Astrocyte (in vitro differentiated cells and primary cell): ENCODE data around the gene UBE2Z. TPM values are rescaled to one million over a fixed set of nuclear protein-coding genes. Genes with fewer than 3 reads are reported as not detected.

ENCODE experiments used
- DNase-seq: peaks from one replicate; pipeline ENCODE4 v3.0.0-alpha.2; 2010; ENCODE audit warnings: low read depth
- FAIRE-seq: peaks from 2 replicates; lab custom pipeline; 2011; peaks lifted over from hg19 to GRCh38; lab: Jason Lieb, UNC
- H2AFZ ChIP-seq: 2 replicates; pipeline ENCODE4 v1.6.0; 2012; ENCODE audit warnings: low read depth, low read length, inconsistent platforms
- H3K27ac ChIP-seq: 2 replicates; pipeline ENCODE4 v1.5.1; 2011; ENCODE audit warnings: low read depth, low read length, inconsistent platforms
- H3K27me3 ChIP-seq: 2 replicates; pipeline ENCODE4 v1.6.0; 2011; ENCODE audit warnings: low read length, inconsistent platforms; ENCODE audit not compliant: insufficient read depth
- H3K36me3 ChIP-seq: 2 replicates; pipeline ENCODE4 v1.5.1; 2011; ENCODE audit warnings: low read length, inconsistent platforms; ENCODE audit not compliant: insufficient read depth
- H3K4me1 ChIP-seq: 2 replicates; pipeline ENCODE4 v1.5.1; 2011; ENCODE audit warnings: low read length, inconsistent platforms; ENCODE audit not compliant: insufficient read depth
- H3K4me2 ChIP-seq: 2 replicates; pipeline ENCODE4 v1.6.0; 2012; ENCODE audit warnings: low read length, inconsistent platforms
- H3K4me3 ChIP-seq: 2 replicates; pipeline ENCODE4 v1.5.1; 2011; ENCODE audit warnings: low read depth, mild to moderate bottlenecking, low read length, inconsistent platforms; ENCODE audit not compliant: insufficient read depth
- H3K79me2 ChIP-seq: 2 replicates; pipeline ENCODE4 v1.6.0; 2012; ENCODE audit warnings: mild to moderate bottlenecking, low read length, inconsistent platforms; ENCODE audit not compliant: insufficient read depth
- H3K9ac ChIP-seq: 2 replicates; pipeline ENCODE4 v1.6.0; 2012; ENCODE audit warnings: mild to moderate bottlenecking, low read length, inconsistent platforms
- H3K9me3 ChIP-seq: 2 replicates; pipeline ENCODE4 v1.5.1; 2012; ENCODE audit warnings: low read depth, mild to moderate bottlenecking, low read length, inconsistent platforms; ENCODE audit not compliant: insufficient read depth
- H4K20me1 ChIP-seq: 2 replicates; pipeline ENCODE4 v1.6.0; 2012; ENCODE audit warnings: low read length, inconsistent platforms; ENCODE audit not compliant: insufficient read depth
- H3K27ac Mint-ChIP-seq: one replicate; pipeline ENCODE4 v1.8.0; 2021; ENCODE audit warnings: mild to moderate bottlenecking, mixed read lengths; ENCODE audit not compliant: unreplicated experiment
- H3K27me3 Mint-ChIP-seq: one replicate; pipeline ENCODE4 v1.8.0; 2021; ENCODE audit warnings: low read depth, mixed read lengths; ENCODE audit not compliant: unreplicated experiment
- H3K36me3 Mint-ChIP-seq: one replicate; pipeline ENCODE4 v1.8.0; 2021; ENCODE audit warnings: low read depth, mixed read lengths; ENCODE audit not compliant: unreplicated experiment
- H3K4me1 Mint-ChIP-seq: one replicate; pipeline ENCODE4 v1.8.0; 2021; ENCODE audit warnings: low read depth, mixed read lengths; ENCODE audit not compliant: unreplicated experiment
- H3K4me3 Mint-ChIP-seq: one replicate; pipeline ENCODE4 v1.8.0; 2021; ENCODE audit warnings: mild to moderate bottlenecking, moderate library complexity, mixed read lengths; ENCODE audit not compliant: unreplicated experiment
- H3K9me3 Mint-ChIP-seq: one replicate; pipeline ENCODE4 v1.8.0; 2021; ENCODE audit warnings: mild to moderate bottlenecking, mixed read lengths; ENCODE audit not compliant: unreplicated experiment
- CTCF ChIP-seq: IDR thresholded peaks from 2 replicates; pipeline ENCODE4 v1.5.1; 2011; ENCODE audit warnings: low read depth, mild to moderate bottlenecking, inconsistent platforms, low read length, moderate library complexity; ENCODE audit not compliant: insufficient read depth
- EZH2 ChIP-seq: IDR thresholded peaks from 2 replicates; pipeline ENCODE4 v1.6.1; 2012; ENCODE audit warnings: mild to moderate bottlenecking, low read length, inconsistent platforms; ENCODE audit not compliant: insufficient read depth
- total RNA-seq: library from RNA; stranded (reverse); gene quantifications from 2 replicates; pipeline ENCODE4 v1.2.1, GENCODE V29; 2021

UBE2Z gene
- total RNA-seq, 1 donor from 2014 or later: 103 TPM

DNA sequence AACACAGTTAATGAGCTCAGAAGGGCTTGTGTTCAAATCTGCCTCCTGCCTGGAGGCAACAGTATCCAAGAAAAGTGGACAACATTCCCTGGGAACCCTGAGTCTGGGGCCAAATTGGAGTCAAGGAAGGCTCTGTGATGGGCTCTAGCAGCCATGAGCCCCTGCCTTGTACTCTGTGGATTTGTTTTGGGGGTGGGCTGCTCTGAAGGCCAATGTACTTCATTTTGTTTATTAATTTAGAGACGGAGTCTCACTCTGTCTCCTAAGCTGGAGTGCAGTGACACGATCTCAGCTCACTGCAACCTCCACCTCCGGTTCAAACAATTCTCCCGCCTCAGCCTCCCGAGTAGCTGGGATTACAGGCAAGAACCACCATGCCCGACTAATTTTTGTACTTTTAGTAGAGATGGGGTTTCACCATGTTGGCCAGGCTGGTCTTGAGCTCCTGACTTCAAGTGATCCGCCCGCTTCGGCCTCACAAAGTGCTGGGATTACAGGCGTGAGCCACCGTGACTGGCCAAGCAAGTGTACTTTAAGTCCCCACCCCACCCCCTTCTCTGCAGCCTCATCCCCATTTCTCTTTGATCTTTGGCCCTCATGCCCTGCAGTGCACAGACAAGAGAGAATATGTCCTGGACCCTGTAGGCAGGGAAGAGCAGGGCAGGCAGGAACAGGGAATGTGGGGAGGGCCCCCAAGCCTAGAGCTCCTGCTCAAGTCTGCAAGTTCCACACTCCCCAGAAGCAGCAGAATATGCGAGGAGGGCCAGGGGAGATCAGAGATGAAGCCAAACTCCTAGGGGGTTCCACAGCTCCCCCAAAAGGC, 62.9 kb downstream of the UBE2Z start:
- FAIRE-seq: no peak
- no peak for TF ChIP-seq CTCF
- TF ChIP-seq EZH2: no peak
- Histone ChIP-seq H3K4me1 (peaks cover 28% of the 10 kb centered on the region), H3K4me2 (peak overlapping the region; percentile 79), H4K20me1 (no peaks in the 10 kb centered on the region), H3K27me3 (no peaks in the 10 kb centered on the region), H3K27ac (peak overlapping the region; percentile 96), H2AFZ (no peak overlapping the region), H3K36me3 (no peaks in the 10 kb centered on the region), H3K9me3 (no peaks in the 10 kb centered on the region), H3K4me3 (no peak overlapping the region), H3K79me2 (no peaks in the 10 kb centered on the region), H3K9ac (peak overlapping the region; percentile 72)
- Mint-ChIP-seq H3K27ac (peak overlapping the region; percentile 97), H3K4me1 (peaks cover 32% of the 10 kb centered on the region), H3K36me3 (no peaks in the 10 kb centered on the region), H3K9me3 (no peaks in the 10 kb centered on the region), H3K4me3 (peak overlapping the region; percentile 45), H3K27me3 (no peaks in the 10 kb centered on the region)
- no peak for DNase-seq

- H3K4me2 ChIP-seq: peak overlapping the region; percentile 79
- Mint-ChIP-seq H3K4me1 (peaks cover 32% of the 10 kb centered on the region), H3K27me3 (no peaks in the 10 kb centered on the region), H3K36me3 (no peaks in the 10 kb centered on the region), H3K9me3 (no peaks in the 10 kb centered on the region), H3K27ac (peak overlapping the region; percentile 97), H3K4me3 (peak overlapping the region; percentile 72)
- peak overlapping the region; percentile 46 for H2AFZ ChIP-seq
- no peaks in the 10 kb centered on the region for H3K9me3 ChIP-seq
- peaks cover 28% of the 10 kb centered on the region for H3K4me1 ChIP-seq
- TF ChIP-seq EZH2 (no peak), CTCF (no peak)
- no peak for FAIRE-seq
- H3K79me2 ChIP-seq: no peaks in the 10 kb centered on the region
- H3K27ac ChIP-seq: peak overlapping the region; percentile 96
- H3K4me3 ChIP-seq: peak overlapping the region; percentile 3
- H3K27me3 ChIP-seq: no peaks in the 10 kb centered on the region
- H3K9ac ChIP-seq: peak overlapping the region; percentile 82
- H4K20me1 ChIP-seq: no peaks in the 10 kb centered on the region
- DNase-seq: no peak
- H3K36me3 ChIP-seq: no peaks in the 10 kb centered on the region
Measured at GRCh38 chr17:48972749-48973097, 64.5 kb downstream of the UBE2Z start.

- H2AFZ ChIP-seq: peak overlapping the region; percentile 32
- H3K4me3 ChIP-seq: no peak overlapping the region
- Mint-ChIP-seq H3K27me3 (no peaks in the 10 kb centered on the region), H3K9me3 (no peaks in the 10 kb centered on the region), H3K36me3 (no peaks in the 10 kb centered on the region), H3K4me3 (no peak overlapping the region), H3K27ac (peak overlapping the region; percentile 97), H3K4me1 (peaks cover 32% of the 10 kb centered on the region)
- H3K9me3 ChIP-seq: no peaks in the 10 kb centered on the region
- DNase-seq (no peak), FAIRE-seq (no peak)
- no peak overlapping the region for H3K4me2 ChIP-seq
- H3K79me2 ChIP-seq: no peaks in the 10 kb centered on the region
- peaks cover 28% of the 10 kb centered on the region for H3K4me1 ChIP-seq
- no peaks in the 10 kb centered on the region for H3K36me3 ChIP-seq
- TF ChIP-seq EZH2 (no peak), CTCF (no peak)
- H3K9ac ChIP-seq: no peak overlapping the region
- H3K27me3 ChIP-seq: no peaks in the 10 kb centered on the region
- H3K27ac ChIP-seq: peak overlapping the region; percentile 96
- no peaks in the 10 kb centered on the region for H4K20me1 ChIP-seq
Measured at GRCh38 chr17:48973806-48974205, 65.6 kb downstream of the UBE2Z start.
